GM12892 (cell line): Measurements from ENCODE around the gene ST3GAL3.

Source experiments
- DNase-seq: peaks from one replicate; pipeline ENCODE4 v3.0.0; 2011; ENCODE audit not compliant: insufficient read length
- FAIRE-seq: peaks from 2 replicates; lab custom pipeline; 2011; peaks lifted over from hg19 to GRCh38; lab: Jason Lieb, UNC
- POLR2A ChIP-seq: IDR thresholded peaks from 2 replicates; pipeline ENCODE4 v1.6.1; 2011; ENCODE audit warnings: low read depth, low read length, control low read depth
- POLR2AphosphoS5 ChIP-seq: IDR thresholded peaks from 2 replicates; pipeline ENCODE4 v1.6.1; 2011; ENCODE audit warnings: low read depth, low read length, control low read depth
- TAF1 ChIP-seq: IDR thresholded peaks from 2 replicates; pipeline ENCODE4 v1.6.1; 2011; ENCODE audit warnings: low read depth, mild to moderate bottlenecking, control low read depth, low read length, borderline replicate concordance

Gene ST3GAL3

DNA sequence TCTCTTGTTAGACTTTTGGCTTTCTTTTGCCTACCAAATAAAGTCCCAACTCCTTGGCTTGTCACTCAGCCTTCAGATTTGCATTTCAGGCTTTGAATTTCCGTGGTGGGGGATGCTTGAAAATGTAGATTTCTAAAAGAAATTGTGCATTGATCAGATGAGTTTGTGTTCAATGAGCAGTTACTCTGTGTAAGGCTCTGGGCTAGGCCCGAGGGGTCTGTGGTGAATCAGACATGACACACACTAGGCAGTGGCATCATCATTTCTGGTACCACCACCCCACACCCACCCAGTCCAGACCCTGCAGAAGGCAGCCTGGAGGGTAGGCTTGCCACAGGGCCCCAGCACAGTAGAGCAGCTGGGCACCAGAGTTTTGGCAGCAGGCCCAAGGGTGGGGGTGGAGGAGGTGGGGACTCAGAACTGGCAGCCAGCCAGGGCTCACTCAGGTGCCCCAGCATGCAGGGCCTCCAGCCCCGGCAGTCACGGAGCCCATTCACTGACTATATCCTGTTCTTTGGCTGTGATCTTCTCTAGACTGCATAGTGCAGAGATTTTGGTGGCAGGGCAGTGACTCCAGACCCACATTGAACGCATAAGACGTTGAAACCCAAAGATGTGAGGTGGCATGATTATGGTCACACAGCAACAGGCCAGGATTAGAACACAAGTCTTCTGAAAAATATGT is 129.1 kb downstream of the ST3GAL3 start:
- TF ChIP-seq TAF1, result no peak
- TF ChIP-seq POLR2A, result no peak
- no peak for TF ChIP-seq POLR2AphosphoS5
- no peak for DNase-seq
- FAIRE-seq, result peak; percentile 54

DNA sequence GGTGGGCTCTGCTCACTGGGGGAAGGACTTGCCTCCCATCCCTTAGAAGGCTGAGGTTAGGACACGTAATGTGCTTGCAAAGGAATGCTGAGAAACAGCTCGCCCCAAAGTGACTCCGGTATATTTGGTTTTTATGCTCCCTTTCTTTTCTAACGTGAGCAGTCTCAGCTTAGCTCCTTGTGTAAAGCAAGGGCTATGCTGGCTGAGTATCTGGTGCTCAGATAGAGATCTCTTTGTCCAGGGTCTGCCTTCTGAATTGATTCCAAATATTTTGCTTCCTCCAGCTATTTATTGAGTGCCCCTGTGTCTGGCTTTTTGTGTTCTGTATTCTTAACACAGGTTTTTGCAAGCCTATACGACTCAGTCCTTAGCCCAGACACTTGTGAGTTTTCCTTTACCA is 131.7 kb downstream of the ST3GAL3 start:
- no peak for DNase-seq
- no peak for FAIRE-seq
- TF ChIP-seq POLR2AphosphoS5 (no peak), POLR2A (no peak), TAF1 (no peak)

DNA sequence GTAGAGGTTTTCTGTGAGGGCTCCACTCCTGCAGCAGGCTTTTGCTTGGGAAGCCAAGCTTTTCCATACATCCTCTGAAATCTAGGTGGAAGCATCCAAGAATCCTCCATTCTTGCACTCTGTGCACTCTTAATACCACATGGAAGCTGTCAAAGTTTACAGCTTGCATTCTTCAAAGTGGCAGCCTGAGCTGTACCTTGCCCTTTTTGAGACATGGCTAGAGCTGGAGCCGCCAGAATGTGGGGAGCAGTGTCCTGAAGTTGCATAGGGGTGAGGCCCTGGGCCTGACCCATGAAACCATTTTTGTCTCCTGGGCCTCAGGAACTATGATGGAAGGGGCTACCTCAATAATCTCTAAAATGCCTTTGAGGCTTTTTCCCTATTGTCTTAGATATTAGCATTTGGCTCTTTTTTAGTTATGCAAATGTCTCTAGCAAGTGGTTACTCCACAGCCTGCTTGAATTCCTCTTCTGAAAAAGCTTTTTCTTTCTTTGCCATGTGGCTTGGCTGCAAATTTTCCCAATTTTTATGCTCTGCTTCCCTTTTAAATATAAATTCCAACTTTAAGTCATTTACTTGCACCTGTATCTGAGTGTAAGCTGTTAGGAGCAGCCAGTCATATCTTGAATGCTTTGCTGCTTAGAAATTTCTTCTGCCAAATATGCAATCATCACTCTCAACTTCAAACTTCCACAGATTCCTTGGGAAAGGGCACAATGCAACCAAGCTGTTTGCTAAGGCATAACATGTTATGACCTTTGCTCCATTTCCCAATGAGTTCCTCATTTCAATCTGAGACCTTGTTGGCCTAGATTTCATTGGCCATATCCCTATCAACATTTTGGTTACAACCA is 134.2 kb downstream of the ST3GAL3 start:
- TF ChIP-seq POLR2AphosphoS5 (no peak), POLR2A (no peak), TAF1 (no peak)
- FAIRE-seq, result no peak
- DNase-seq, result no peak

DNA sequence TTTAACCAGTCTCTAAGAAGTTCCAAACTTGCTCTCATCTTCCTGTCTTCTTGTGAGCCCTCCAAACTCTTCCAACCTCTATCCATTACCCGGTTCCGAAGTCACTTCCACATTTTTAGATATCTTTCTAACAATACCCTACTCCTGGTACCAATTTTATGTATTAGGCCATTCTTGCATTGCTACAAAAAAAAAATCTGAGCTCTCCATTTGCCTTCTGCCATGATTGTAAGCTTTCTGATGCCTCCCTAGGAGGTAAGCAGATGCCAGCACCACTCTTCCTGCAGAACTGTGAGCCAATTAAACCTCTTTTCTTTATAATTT is 134.8 kb downstream of the ST3GAL3 start:
- no peak for DNase-seq
- TF ChIP-seq POLR2A, result no peak
- TF ChIP-seq POLR2AphosphoS5, result no peak
- TF ChIP-seq TAF1, result no peak
- no peak for FAIRE-seq

DNA sequence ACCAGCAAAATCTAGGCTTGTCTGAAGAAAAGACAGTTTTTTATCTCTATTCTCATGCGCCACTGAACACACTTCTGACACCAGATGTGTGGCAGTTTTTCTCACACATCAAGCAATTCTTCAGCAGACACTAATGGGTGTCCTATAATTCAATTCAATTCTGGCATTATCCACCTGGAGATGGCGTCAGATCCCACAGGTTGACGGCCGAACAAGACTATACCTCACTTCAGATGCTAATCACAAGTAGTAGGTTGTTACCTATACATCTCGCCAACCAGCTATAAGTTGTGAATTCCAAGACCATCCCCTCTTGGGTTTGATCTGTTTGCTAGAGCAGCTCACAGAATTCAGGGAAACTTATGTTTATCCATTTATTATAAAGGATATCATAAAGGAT is 136.3 kb downstream of the ST3GAL3 start:
- FAIRE-seq (no peak), DNase-seq (no peak)
- no peak for TF ChIP-seq TAF1
- TF ChIP-seq POLR2A, result no peak

DNA sequence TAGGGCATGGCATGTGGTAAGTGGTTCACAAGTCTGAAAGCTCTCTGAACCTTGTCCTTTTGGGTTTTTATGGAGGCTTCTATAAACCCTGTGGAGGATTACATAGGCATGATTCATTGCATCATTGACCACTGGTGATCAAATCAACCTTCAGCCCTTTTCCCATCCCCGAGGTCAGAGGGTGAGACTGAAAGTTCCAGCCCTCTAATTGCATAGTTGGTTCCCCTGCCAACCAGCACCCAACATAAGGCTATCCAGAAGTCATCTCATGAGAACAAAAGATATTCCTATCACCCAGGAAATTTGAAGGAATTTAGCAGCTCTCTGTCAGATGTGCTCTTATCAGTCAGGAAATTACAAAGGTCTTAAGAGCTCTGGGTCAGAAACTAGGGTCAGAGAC is 136.8 kb downstream of the ST3GAL3 start:
- FAIRE-seq, result no peak
- TF ChIP-seq POLR2AphosphoS5, result no peak
- no peak for TF ChIP-seq POLR2A
- no peak for TF ChIP-seq TAF1
- no peak for DNase-seq

DNA sequence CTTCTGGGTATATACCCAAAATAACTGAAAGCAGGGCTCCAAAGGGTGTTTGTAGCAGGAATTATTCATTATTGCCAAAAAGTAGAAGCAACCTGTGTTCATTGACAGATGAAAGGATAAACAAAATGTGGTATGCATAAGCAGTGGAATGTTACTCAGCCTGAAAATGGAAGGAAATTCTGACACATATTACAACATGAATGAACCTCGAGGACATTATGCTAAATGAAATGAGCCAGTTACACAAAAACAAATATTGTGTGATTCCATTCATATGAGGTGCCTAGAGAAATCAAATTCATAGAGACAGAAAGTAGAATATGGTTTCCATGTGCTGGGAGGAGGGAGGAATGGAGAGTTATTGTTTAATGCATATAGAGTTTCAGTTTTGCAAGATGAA is 140.0 kb downstream of the ST3GAL3 start:
- TF ChIP-seq POLR2A (no peak), POLR2AphosphoS5 (no peak), TAF1 (no peak)
- peak; percentile 54 for FAIRE-seq

DNA sequence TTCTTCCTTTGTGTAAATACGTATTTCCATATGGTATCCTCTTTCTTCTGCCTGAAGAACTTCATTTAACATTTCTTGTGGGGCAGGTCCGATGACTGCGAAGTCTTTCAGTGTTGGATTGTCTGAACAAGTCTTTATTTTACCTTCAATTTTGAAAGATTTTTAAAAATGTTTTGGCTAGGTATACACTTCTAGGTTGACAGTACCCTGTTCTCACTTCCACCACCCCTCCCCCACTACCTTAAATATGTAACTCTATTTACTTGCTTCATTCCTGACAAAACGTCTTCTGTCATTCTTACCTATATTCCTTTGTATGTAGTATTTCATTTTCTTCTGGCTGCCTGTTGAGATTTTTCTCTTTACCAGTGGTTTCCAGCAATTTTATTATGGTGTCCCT is 140.5 kb downstream of the ST3GAL3 start:
- no peak for DNase-seq

More for the DNA sequence above, 140.0 kb downstream of the ST3GAL3 start:
- DNase-seq, result no peak

DNA sequence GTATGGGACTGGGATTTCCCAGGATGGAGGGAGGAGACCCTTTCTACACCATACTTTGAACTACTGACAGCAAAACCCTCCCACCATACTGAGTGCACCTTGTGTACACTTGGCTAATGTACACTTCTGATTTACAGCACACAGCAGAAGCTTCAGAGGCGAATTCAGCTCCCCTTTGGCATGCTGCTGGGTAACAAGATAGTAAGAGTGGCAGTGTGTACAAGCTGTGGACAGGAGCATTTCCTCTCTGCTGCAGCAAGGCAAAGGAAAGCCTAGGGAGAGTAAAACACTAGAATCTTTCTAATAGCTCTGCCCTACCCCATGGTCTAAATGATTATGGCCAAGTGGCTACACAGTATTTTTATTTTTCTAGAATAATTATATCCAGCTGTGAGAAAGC is 142.3 kb downstream of the ST3GAL3 start:
- no peak for DNase-seq
- TF ChIP-seq POLR2A, result no peak
- TF ChIP-seq POLR2AphosphoS5, result no peak
- TF ChIP-seq TAF1, result no peak
- peak; percentile 24 for FAIRE-seq

More for the DNA sequence above, 140.5 kb downstream of the ST3GAL3 start:
- no peak for TF ChIP-seq POLR2AphosphoS5
- TF ChIP-seq TAF1, result no peak
- no peak for TF ChIP-seq POLR2A
- no peak for FAIRE-seq

DNA sequence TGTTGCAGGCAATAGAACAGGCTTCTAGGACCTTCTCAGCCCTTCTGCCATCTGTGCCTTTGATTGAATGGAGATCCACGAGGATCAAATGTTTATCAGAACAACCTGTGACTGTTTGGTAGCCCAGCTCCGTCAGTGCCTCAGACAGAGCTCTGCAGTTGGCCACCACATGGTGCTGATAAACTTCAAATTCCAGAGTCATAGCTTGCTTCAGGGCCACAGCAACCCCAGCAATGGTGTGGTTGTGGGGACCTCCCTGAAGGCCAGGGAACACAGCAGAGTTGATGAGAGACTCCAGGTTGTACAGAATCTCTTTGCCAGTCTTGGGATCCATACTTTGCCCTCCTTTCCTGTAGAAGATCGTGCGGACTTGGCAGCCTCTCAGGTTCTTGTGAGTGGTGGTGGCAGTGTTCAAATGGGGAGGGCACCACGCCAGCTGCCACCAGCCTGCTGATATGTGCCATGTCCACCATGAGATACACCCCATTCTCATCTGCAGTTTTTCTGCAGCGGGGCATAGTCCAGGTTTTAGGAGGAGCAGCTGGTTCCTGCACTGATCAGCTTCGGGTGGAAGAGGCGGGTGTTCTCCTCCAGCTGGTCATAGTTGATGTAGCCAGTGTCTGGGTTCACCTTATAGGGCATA is 143.4 kb downstream of the ST3GAL3 start:
- no peak for DNase-seq
- FAIRE-seq, result no peak
- TF ChIP-seq POLR2AphosphoS5 (no peak), POLR2A (no peak), TAF1 (no peak)

DNA sequence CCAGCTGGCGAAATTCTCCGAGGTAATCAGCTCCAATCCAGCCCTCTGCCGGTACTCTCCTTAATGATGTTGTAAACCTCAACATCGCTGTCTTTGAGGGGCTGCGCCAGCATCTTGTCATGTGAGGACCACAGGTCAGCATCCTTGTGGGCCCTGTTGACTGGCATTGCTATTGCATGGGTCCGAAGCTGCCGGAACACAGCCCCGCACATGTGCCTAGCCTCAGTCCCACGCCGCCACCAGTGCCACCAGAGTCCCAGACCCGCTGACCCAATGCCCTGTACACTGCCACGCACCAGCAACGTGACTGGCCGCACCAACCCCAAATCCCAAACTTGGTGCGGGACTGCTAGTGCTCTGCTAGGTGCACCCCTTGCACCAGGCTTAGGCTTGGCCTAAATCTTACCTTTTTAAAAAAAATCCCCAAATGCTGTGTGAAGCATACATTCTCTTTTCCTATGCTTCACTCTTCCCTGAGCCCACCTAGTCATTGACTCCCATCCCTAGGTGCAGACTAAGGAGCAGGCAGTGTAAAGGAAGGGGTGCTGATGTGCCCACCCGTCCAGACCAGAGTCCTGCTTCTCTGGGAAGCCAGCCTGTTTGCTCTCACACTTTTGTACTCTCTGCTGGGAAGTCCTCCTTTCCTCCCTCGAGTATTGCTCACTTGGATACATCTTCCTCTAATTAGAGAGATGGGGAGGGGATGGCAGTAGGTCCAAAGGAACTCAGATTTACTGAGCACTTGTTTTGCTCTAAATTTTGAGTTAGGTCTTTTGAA is 144.4 kb downstream of the ST3GAL3 start:
- FAIRE-seq (no peak), DNase-seq (no peak)
- TF ChIP-seq POLR2A, result no peak
- TF ChIP-seq TAF1, result no peak
- no peak for TF ChIP-seq POLR2AphosphoS5
